Tibial nerve (tissue), 4 donors: Measurements from ENCODE around the gene RAP1GAP2.

ENCODE experiments used
- EP300 ChIP-seq, 2 donors: sonication (generic); formaldehyde crosslinking; IDR thresholded peaks; one replicate each; pipeline ENCODE4 v1.6.1; 2017; ENCODE audit warnings: antibody characterized with exemption in 2 of 2, mild to moderate bottlenecking in 1 of 2
- POLR2A ChIP-seq, 2 donors: fragments of 450-650 bp; IDR thresholded peaks; one replicate each; pipeline ENCODE4 v1.6.1; 2017; ENCODE audit warnings: antibody characterized with exemption in 2 of 2, mild to moderate bottlenecking in 2 of 2, moderate library complexity in 2 of 2
- TF ChIP-seq, protein P1 (sequence below), 5 experiments: fragments of 200-600 bp in 3 of 5; fragments of 450-650 bp in 2 of 5; sonication (generic) in 3 of 5; IDR thresholded peaks; one replicate each; pipeline ENCODE4 v1.5.1; 2016 to 2019; ENCODE audit warnings: antibody characterized with exemption in 5 of 5, mild to moderate bottlenecking in 3 of 5, moderate library complexity in 2 of 5

DNA sequence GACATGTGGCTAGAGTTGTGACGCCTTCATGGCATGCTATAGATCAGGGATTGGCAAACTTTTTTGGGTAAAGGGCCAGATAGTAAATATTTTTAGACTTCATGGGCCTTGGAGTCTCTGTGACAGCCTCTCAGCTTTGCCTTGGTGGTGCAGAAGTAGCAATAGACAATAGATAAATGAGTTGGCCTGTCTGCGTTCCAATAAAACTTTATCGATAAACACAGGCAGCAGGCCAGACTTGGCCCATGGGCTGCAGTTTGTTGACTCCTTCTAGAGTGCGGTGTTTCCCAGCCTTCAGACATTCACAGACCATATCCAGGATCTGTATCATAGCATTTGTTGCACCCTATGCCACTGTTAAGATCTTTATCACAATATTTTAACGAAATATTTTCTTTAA, 190.7 kb downstream of the RAP1GAP2 start:
- TF ChIP-seq, protein P1, sequence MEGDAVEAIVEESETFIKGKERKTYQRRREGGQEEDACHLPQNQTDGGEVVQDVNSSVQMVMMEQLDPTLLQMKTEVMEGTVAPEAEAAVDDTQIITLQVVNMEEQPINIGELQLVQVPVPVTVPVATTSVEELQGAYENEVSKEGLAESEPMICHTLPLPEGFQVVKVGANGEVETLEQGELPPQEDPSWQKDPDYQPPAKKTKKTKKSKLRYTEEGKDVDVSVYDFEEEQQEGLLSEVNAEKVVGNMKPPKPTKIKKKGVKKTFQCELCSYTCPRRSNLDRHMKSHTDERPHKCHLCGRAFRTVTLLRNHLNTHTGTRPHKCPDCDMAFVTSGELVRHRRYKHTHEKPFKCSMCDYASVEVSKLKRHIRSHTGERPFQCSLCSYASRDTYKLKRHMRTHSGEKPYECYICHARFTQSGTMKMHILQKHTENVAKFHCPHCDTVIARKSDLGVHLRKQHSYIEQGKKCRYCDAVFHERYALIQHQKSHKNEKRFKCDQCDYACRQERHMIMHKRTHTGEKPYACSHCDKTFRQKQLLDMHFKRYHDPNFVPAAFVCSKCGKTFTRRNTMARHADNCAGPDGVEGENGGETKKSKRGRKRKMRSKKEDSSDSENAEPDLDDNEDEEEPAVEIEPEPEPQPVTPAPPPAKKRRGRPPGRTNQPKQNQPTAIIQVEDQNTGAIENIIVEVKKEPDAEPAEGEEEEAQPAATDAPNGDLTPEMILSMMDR (IDR thresholded peaks at IDR 0.05) = no peak
- TF ChIP-seq POLR2A (IDR thresholded peaks at IDR 0.05) = no peak
- no peak for TF ChIP-seq EP300 (IDR thresholded peaks at IDR 0.05)
